SW480 (cell line): ENCODE data around the gene BCAS3.
"Not testable (repeated sequence)": the region's sequence is repeated elsewhere in the genome, so short reads cannot be mapped to it uniquely, and the experiment has no call there.

Experiments used
- DNase-seq: peaks from one replicate; pipeline ENCODE4 v3.0.0-alpha.2; 2016; ENCODE audit warnings: low spot score

Gene BCAS3

DNA sequence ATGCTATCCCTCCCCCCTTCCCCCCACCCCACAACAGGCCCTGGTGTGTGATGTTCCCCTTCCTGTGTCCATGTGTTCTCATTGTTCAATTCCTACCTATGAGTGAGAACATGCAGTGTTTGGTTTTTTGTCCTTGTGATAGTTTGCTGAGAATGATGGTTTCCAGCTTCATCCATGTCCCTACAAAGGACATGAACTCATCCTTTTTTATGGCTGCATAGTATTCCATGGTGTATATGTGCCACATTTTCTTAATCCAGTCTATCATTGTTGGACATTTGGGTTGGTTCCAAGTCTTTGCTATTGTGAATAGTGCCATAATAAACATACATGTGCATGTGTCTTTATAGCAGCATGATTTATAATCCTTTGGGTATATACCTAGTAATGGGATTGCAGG, 258.3 kb downstream of the BCAS3 start:
- not testable (repeated sequence) for DNase-seq

DNA sequence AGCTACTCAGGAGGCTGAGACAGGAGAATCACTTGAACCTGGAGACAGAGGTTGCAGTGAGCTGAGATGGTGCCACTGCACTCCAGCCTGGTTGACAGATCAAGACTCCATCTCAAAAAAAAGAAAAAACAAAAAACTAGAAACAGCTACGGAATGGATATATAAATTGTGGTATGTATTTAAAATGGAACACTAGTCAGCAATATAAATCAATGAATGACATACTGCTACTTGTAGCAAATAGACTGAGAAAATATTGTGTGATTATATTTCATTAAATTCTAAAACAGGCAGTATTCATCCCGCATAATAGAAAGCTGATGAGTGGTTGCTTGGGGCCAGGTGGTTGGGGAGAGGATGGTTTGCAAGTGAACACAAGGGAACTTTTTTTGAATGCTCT, 261.7 kb downstream of the BCAS3 start:
- DNase-seq, result no peak

GRCh38 chr17:60941028-60941427, 263.4 kb downstream of the BCAS3 start:
- DNase-seq, result peak; percentile 66

DNA sequence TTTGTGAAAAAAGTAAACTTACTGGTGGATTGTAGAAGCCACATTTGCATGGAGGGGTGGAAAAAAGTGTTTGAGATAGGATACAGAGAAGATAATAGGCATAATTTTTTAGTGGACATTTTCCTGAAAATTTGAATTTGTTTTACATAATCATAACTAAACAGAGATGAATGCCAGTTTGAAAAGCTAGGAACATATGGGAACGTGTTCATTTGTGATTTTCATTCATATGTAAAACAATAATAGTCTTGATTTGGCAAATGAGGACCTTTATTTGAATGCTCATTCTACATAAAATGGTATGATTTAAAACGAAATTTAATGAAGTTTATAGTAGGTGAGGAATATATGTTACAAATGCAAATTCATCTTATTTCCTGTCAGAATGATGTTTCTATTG, 263.9 kb downstream of the BCAS3 start:
- no peak for DNase-seq

DNA sequence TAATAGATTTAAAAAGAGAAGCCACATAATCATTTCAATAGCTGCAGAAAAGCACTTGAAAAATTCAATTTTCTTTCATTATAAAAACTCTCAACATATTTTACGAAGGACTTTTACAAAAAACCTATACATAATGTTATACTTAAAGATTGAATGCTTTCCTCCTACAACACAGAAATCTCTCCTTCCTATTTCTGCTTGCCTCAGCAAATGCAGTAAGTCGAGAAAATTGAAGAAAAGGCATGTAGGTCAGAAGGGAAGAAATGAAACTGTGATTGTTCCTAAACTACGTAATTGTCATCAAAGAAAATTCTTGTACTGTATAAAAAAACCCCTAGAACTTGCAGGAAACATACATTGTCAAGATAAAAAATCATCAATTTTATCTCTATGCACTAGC, 267.1 kb downstream of the BCAS3 start:
- no peak for DNase-seq

DNA sequence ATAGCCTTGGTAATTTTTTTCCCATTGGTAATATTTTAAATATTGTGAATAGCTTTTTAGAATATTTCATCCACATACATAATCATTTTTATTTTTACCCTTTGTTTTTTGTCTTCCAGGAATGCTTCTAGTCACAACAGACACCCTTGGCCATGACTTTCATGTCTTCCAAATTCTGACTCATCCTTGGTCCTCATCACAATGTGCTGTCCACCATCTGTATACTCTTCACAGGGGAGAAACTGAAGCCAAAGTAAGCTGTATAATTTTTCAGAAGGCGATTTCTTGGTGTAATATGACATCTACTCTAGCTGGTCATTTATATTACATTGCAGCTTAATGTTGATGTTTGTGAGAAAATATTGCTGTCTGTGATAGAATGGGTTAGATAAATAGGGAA, 269.4 kb downstream of the BCAS3 start:
- no peak for DNase-seq

GRCh38 chr17:60947543-60947942, 269.9 kb downstream of the BCAS3 start:
- no peak for DNase-seq

GRCh38 chr17:60952747-60953146, 275.1 kb downstream of the BCAS3 start:
- no peak for DNase-seq

GRCh38 chr17:60959011-60959410, 281.4 kb downstream of the BCAS3 start:
- DNase-seq, result no peak

DNA sequence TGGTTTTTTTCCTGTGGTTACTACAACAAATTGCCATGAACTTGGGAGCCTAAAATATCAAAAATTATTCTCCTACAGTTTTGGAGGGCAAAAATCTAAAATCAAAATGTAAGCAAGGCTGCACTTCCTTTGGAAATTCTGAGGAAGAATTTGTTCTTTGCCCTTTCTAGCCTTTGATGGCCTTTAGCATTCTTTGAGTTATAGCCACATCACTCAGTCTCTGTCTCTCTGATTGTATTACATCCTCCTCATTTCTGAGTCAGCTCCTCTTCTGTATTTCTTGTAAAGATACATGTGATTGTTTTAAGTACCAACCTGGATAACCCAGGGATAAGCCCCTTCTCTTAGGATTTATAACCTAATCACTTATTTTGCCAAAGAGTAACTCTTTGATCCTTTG, 282.0 kb downstream of the BCAS3 start:
- no peak for DNase-seq

DNA sequence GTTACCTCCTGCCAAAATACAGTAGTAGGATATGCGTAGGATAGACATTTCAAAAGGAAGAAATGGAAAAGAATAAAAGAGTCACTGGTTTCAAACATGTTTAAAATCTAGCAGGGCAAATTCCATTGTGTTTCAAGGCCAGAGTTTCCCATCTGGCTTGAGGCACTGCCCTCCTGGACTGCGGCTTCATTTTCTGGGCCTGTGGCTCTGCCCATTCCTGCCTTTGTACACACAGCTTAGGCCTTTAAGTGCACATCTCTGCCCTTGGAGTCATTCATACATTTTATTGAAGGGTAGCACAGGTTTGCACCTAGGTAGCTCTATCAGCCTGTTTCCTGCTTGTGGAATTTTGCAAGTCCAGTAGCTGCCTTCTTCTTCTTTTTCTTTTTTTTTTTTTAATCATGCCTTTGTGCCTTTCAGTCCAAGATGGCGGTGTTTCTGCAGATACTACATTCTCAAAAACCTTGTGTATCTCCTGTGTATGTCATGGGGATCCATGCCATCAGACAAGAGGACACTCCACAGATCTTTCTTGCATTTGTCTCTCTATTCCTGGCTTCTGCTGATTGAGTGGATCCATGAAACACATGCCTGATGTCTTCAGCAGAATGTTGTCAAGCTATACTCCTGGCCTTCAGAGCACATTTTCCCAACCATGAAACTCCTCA, 282.9 kb downstream of the BCAS3 start:
- DNase-seq, result no peak

DNA sequence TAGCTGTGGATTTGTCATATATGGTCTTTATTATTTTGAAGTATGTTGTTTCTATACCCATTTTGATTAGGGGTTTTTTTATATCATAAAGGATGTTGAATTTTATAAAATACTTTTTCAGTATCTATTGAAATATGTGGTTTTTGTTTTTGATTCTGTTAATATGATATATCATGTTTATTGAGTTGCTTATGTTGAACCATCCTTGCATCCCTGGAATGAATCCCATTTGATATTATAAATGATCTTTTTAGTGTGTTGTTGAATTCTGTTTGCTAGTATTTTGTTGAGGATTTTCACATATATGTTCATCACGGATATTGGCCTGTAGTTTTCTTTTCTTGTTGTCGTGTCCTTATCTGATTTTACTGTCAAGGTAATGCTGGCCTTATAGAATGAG, 286.5 kb downstream of the BCAS3 start:
- DNase-seq, result no peak

GRCh38 chr17:60968266-60968665, 290.6 kb downstream of the BCAS3 start:
- no peak for DNase-seq

DNA sequence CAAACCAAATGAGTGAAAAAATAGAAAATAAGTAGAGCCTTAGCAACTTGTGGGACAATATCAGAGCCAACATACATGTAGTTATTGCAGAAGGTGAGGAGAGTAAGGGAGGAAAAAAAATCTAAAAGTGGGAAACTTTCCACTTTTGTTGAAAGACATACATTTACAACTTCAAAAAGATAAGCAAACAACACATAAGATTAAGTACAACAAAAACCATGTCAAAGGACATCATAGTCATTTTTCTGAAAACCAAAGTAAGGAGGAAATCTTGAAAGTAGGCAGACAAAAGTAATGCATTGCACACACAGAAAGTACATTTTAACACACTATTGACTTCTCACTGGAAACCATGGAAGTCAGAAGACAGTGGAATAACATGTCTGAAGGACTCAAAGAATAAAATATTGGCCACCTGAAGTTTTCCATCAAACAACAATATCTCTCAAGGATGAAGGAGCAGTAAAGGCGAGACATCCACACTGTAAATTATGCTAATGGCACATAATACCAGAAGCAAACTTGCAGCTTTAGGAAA, 291.9 kb downstream of the BCAS3 start:
- no peak for DNase-seq

DNA sequence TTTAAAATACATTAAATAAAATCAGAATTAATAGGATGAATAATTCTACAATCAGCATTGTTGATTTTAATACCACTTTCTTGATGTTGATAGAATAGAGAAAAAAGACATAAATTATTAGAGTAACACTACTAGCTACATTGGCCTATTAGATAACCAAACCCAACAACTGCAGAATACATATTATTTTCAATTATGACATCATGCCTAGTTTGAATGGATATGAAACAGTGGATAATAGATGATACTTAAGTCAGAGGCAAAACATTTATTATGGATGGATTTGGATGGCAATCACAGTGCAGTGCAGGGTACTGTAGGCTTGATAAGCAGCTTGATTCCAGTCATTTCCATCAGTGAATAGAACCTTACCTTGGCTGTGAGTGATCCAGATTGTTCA, 293.1 kb downstream of the BCAS3 start:
- no peak for DNase-seq

- DNase-seq, result peak; percentile 67
These were observed 294.1 kb downstream of the BCAS3 start for GRCh38 chr17:60971515-60972369.

- not testable (repeated sequence) for DNase-seq
These were observed 299.2 kb downstream of the BCAS3 start for GRCh38 chr17:60976861-60977260.

DNA sequence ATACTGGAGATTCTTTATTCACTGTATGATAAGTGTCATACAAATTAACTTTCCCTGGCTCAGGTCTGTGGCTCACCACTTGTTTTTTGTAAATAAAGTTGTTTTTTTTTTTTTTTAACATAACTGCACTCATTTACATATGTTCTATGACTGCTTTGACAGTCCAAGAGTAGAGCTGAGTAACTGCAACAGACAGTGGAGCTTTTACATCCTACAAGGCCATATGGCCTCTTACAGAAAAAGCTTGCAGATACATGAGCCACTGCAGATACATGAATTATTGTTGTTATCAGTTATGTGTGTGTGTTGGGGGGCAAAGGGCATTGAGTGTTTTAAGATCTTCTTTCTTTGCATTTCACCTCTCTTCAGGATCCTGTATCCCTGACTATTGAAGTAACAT, 311.7 kb downstream of the BCAS3 start:
- DNase-seq, result no peak

- no peak for DNase-seq
These were observed 312.2 kb downstream of the BCAS3 start for GRCh38 chr17:60989846-60990245.

DNA sequence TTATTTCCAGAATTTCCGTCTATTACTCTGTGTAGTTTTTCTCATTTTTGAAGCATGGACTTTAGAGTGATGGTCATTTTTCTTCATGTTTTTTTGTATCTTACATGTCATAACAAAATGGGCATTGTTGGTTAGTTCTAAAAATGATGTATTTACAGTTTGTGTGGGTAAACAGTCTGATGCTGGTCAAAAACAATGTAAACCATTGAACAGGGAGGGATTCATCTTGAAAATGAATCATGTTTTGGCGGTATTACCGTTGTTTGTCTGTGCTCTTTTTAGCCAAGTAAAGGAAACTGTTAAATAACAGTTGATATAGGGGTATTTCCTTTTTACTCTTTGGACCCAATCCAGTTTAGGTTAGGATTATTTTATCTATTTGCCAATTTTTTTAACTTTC, 315.8 kb downstream of the BCAS3 start:
- DNase-seq, result no peak

DNA sequence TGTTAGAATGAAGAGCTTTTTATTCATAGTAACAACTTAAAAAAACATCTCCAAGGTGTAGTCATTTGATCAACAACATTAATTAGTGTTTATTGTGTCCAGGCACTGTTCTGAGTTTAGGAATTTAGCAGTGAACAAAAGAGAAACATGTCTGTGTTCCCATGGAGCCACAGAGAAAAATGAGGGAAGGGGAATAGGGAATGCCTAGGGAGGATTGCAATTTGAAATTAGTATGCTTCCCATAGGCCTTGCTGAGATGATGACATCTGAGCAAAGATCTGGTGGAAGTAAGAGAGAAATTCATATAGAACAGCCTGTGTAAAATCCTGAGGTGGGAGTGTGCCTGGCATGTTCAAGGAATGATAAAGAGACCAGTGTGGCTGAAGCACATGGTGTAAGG, 318.0 kb downstream of the BCAS3 start:
- no peak for DNase-seq

GRCh38 chr17:61000911-61001310, 323.3 kb downstream of the BCAS3 start:
- peak; percentile 3 for DNase-seq

GRCh38 chr17:61002316-61002736, 324.7 kb downstream of the BCAS3 start:
- peak; percentile 34 for DNase-seq
